HCT116 (cell line): ENCODE results near the gene ZNF20. TPM values are rescaled to one million over a fixed set of nuclear protein-coding genes. Genes with fewer than 3 reads are reported as not detected.
"Not testable (repeated sequence)": the region's sequence is repeated elsewhere in the genome, so short reads cannot be mapped to it uniquely, and the experiment has no call there.

Experiments used
- ATAC-seq: fragments of 200-7000 bp; cut with Tn5 transposase; 2 replicates; pipeline ENCODE4 v1.9.1; 2020; ENCODE audit warnings: mild to moderate bottlenecking, moderate library complexity
- BruUV-seq: library from RNA; stranded (reverse); fragments of 400-500 nt; replicated peaks from 2 replicates; lab custom pipeline; 2021; lab: Mats Ljungman, UMichigan
- CTCF ChIA-PET: fragments of 300-600 bp; sonication (Branson Sonifier 250); formaldehyde crosslinking; loops from one replicate; lab custom pipeline; 2021; ENCODE audit warnings: antibody characterized with exemption; lab: Charles Lee
- POLR2A ChIA-PET: fragments of 300-600, 350-600 bp; sonication (Branson Sonifier 250); formaldehyde crosslinking; loops from one replicate; lab custom pipeline; 2021; ENCODE audit warnings: antibody characterized with exemption; lab: Charles Lee
- RAD21 ChIA-PET, 2 experiments: fragments of 300-600 bp; sonication (Branson Sonifier 250); formaldehyde crosslinking; loops; one replicate each; lab custom pipeline; 2023; ENCODE audit warnings: low total read pairs in 2 of 2; ENCODE audit not compliant: uncharacterized antibody in 2 of 2, unreplicated experiment in 2 of 2, low non-redundant PET in 1 of 2; lab: Charles Lee
- DNase-seq: peaks from one replicate; pipeline ENCODE4 v3.0.0-alpha.2; 2010; ENCODE audit warnings: low read depth, low spot score
- H2AFZ ChIP-seq: fragments of 200-600 bp; shearing (Covaris generic), sonication (generic); 2 replicates; pipeline ENCODE4 v1.6.1; 2017; ENCODE audit warnings: low read depth, mixed run types, mixed read lengths, antibody characterized with exemption, low read length; ENCODE audit not compliant: poor library complexity, severe bottlenecking
- H3K27ac ChIP-seq: 2 replicates; pipeline ENCODE4 v1.5.1; 2012; ENCODE audit warnings: low read depth, low read length
- H3K27me3 ChIP-seq: fragments of 200-600 bp; sonication (generic); 2 replicates; pipeline ENCODE4 v1.6.1; 2016; ENCODE audit warnings: mixed run types, low read length, mixed read lengths; ENCODE audit not compliant: insufficient read depth
- H3K36me3 ChIP-seq, 2 experiments: fragments of 200-500 bp in 1 of 2; fragments of 200-600 bp in 1 of 2; sonication (Bioruptor generic) in 1 of 2; sonication (generic) in 1 of 2; 2 replicates each; pipeline versions ENCODE4 v1.5.1 to v1.6.1; 2014 to 2016; ENCODE audit warnings: low read length in 2 of 2, inconsistent platforms in 1 of 2, mixed read lengths in 1 of 2, mixed run types in 1 of 2; ENCODE audit not compliant: insufficient read depth in 2 of 2, control insufficient read depth in 1 of 2
- H3K4me1 ChIP-seq, 2 experiments: fragments of 200-600 bp in 1 of 2; sonication (generic) in 1 of 2; 2 replicates each; pipeline versions ENCODE4 v1.5.1 to v1.6.1; 2012 to 2017; ENCODE audit warnings: low read length in 2 of 2, inconsistent platforms in 1 of 2, mild to moderate bottlenecking in 1 of 2, mixed read lengths in 1 of 2, mixed run types in 1 of 2, moderate library complexity in 1 of 2; ENCODE audit not compliant: insufficient read depth in 2 of 2, control insufficient read depth in 1 of 2
- H3K4me2 ChIP-seq: fragments of 200-600 bp; sonication (generic); 2 replicates; pipeline ENCODE4 v1.6.1; 2017; ENCODE audit warnings: mixed run types, low read length, mixed read lengths
- H3K4me3 ChIP-seq, 2 experiments: fragments of 200-600 bp in 1 of 2; sonication (generic) in 1 of 2; replicated peaks in 1 of 2; 2 replicates each; pipeline ENCODE4 v1.5.1; 2011 to 2016; ENCODE audit warnings: low read length in 2 of 2, control low read depth in 1 of 2, low read depth in 1 of 2, mild to moderate bottlenecking in 1 of 2, mixed read lengths in 1 of 2, mixed run types in 1 of 2
- H3K79me2 ChIP-seq: fragments of 200-600 bp; sonication (generic); 2 replicates; pipeline ENCODE4 v1.6.1; 2017; ENCODE audit warnings: mild to moderate bottlenecking, mixed run types, low read length, moderate library complexity, mixed read lengths; ENCODE audit not compliant: insufficient read depth
- H3K9ac ChIP-seq: fragments of 200-600 bp; sonication (generic); 2 replicates; pipeline ENCODE4 v1.6.1; 2016; ENCODE audit warnings: low read length, mixed read lengths
- H3K9me2 ChIP-seq: fragments of 200-600 bp; sonication (generic), shearing (Covaris generic); 2 replicates; pipeline ENCODE4 v1.6.1; 2017; ENCODE audit warnings: mixed run types, mild to moderate bottlenecking, moderate library complexity; ENCODE audit not compliant: insufficient read depth
- H3K9me3 ChIP-seq, 2 experiments: fragments of 200-500 bp in 1 of 2; fragments of 200-600 bp in 1 of 2; sonication (Bioruptor generic) in 1 of 2; sonication (generic) in 1 of 2; 2 replicates each; pipeline ENCODE4 v1.6.1; 2014 to 2017; ENCODE audit warnings: low read length in 2 of 2, mixed read lengths in 2 of 2, inconsistent platforms in 1 of 2, low read depth in 1 of 2, mild to moderate bottlenecking in 1 of 2, mixed run types in 1 of 2, moderate library complexity in 1 of 2; ENCODE audit not compliant: control insufficient read depth in 1 of 2, insufficient read depth in 1 of 2
- H4K20me1 ChIP-seq: fragments of 200-600 bp; sonication (generic), shearing (Covaris generic); 2 replicates; pipeline ENCODE4 v1.6.1; 2017; ENCODE audit warnings: mixed run types, mild to moderate bottlenecking, moderate library complexity; ENCODE audit not compliant: insufficient read depth
- ATF3 ChIP-seq: IDR thresholded peaks from 2 replicates; pipeline ENCODE4 v1.6.1; 2012
- CBX3 ChIP-seq: IDR thresholded peaks from 2 replicates; pipeline ENCODE4 v1.6.1; 2012; ENCODE audit warnings: low read depth
- CTCF ChIP-seq, 3 experiments: fragments of 200-600 bp in 1 of 3; sonication (generic) in 1 of 3; IDR thresholded peaks in 2 of 3; conservative IDR thresholded peaks in 1 of 3; 2 replicates each; pipeline ENCODE4 v1.5.1; 2012 to 2017; ENCODE audit warnings: low read depth in 2 of 3, low read length in 2 of 3, antibody characterized with exemption in 1 of 3, borderline replicate concordance in 1 of 3, control low read depth in 1 of 3, mild to moderate bottlenecking in 1 of 3, mixed read lengths in 1 of 3, mixed run types in 1 of 3, moderate library complexity in 1 of 3; ENCODE audit not compliant: insufficient read depth in 1 of 3
- ELF1 ChIP-seq: IDR thresholded peaks from 2 replicates; pipeline ENCODE4 v1.6.1; 2012; ENCODE audit warnings: low read depth, borderline replicate concordance
- EZH2 ChIP-seq: fragments of 200-600 bp; sonication (generic); IDR thresholded peaks from 2 replicates; pipeline ENCODE4 v1.6.1; 2017; ENCODE audit warnings: antibody characterized with exemption, mixed run types
- POLR2A ChIP-seq: IDR thresholded peaks from 2 replicates; pipeline ENCODE4 v1.7.0; 2011; ENCODE audit warnings: borderline replicate concordance; ENCODE audit not compliant: insufficient read depth, insufficient read length; ENCODE audit errors: extremely low read depth
- RAD21 ChIP-seq: IDR thresholded peaks from 2 replicates; pipeline ENCODE4 v1.6.1; 2012; ENCODE audit warnings: low read depth, mild to moderate bottlenecking
- SIN3A ChIP-seq: IDR thresholded peaks from 2 replicates; pipeline ENCODE4 v1.6.1; 2012; ENCODE audit warnings: low read depth
- TCF7L2 ChIP-seq: IDR thresholded peaks from 2 replicates; pipeline ENCODE4 v1.7.0; 2011; ENCODE audit warnings: borderline replicate concordance, inconsistent platforms; ENCODE audit not compliant: insufficient read depth, insufficient read length; ENCODE audit errors: extremely low read depth
- ZFX ChIP-seq: fragments of 450-650 bp; IDR thresholded peaks from 2 replicates; pipeline ENCODE4 v1.6.1; 2017
- intact Hi-C: fragments of 100-400 bp; cut with micrococcal nuclease; formaldehyde crosslinking; loops from 2 replicates; pipeline ENCODE4 v1.10.0; 2022
- total RNA-seq: library from RNA; stranded (reverse); gene quantifications from one replicate; pipeline ENCODE4 v1.2.1, GENCODE V29; 2021; ENCODE audit not compliant: unreplicated experiment

The ZNF20 gene
- total RNA-seq, 1 experiment from 2014 or later, result 1.0 TPM

DNA sequence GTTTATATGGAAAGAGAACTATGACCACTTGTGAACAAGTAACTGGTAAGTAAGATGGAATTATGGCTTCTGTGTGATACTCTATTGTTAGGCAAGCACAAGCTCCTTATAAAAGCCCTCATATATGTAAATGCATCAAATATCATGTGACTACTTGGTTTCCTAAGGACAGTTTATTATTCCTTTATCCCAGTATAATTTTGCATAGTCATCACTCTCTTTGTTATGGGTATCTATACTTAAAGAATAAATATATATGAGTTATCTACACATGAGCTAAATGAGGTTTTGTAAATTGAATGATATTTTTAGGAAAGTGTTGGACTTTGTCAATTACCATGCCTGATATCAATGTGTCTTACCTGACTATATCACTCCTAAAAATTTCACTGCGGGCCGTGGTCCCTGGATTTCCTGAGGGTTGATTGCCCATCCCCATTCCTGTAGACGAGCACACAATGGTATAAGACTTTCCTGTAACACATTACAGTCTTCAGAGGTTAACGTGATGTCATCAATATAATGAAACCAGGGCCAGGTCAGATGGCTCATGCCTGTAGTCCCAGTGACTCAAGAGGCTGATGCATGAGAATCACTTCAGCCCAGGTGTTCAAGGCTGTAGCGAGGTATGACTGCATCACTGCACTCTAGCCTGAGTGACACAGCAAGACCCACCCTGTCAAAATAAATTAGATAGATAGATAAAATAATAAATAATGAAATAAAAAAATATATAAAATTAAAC, 54.9 kb downstream of the ZNF20 start:
- DNase-seq (no peak), ATAC-seq (no peak)
- POLR2A ChIA-PET, result no interaction called here
- peaks cover 0 to 17% of the 10 kb centered on the region in 2 experiments; a peak in 2 of 4 replicates for H3K9me3 ChIP-seq
- no peaks in the 10 kb centered on the region for H3K79me2 ChIP-seq
- no peak overlapping the region for H2AFZ ChIP-seq
- no peak overlapping the region for H3K9ac ChIP-seq
- H3K36me3 ChIP-seq, result no peaks in the 10 kb centered on the region
- no peak overlapping the region for H3K4me2 ChIP-seq
- no peak for TF ChIP-seq POLR2A
- no peak for TF ChIP-seq RAD21
- TF ChIP-seq EZH2, result no peak
- no peak for TF ChIP-seq ATF3
- no peak for TF ChIP-seq CBX3
- no peak for TF ChIP-seq SIN3A
- TF ChIP-seq CTCF (IDR thresholded peaks at IDR 0.05 in 2 of 3, conservative IDR thresholded peaks at IDR 0.05 in 1 of 3; ENCODE audit: borderline replicate concordance in 1 of 3, insufficient read depth in 1 of 3, low read depth in 2 of 3, low read length in 2 of 3), result no peak
- no peak for TF ChIP-seq TCF7L2
- TF ChIP-seq ELF1, result no peak
- no peak for TF ChIP-seq ZFX
- BruUV-seq, result no TSS peak
- H3K27me3 ChIP-seq, result no peaks in the 10 kb centered on the region
- H4K20me1 ChIP-seq, result no peaks in the 10 kb centered on the region
- no peak overlapping the region for H3K4me3 ChIP-seq
- intact Hi-C loops, result no loop called here
- H3K4me1 ChIP-seq, result no peaks in the 10 kb centered on the region
- no peaks in the 10 kb centered on the region for H3K9me2 ChIP-seq
- RAD21 ChIA-PET, result no interaction called here
- CTCF ChIA-PET, result no interaction called here
- H3K27ac ChIP-seq, result no peak overlapping the region

DNA sequence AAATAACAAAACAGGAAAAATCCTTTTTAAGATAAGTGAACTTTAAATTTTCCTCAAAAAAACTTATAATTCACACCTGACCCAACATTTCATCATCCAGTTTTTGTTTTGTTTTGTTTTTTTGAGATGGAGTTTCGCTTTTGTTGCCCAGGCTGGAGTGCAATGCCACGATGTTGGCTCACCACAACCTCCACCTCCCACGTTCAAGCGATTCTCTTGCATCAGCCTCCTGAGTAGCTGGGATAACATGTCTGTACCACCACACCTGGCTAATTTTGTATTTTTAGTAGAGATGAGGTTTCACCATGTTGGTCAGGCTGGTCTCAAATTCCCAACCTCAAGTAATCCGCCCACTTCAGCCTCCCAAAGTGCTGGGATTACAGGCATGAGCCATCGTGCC, 56.8 kb downstream of the ZNF20 start:
- H3K27ac ChIP-seq, H3K79me2 ChIP-seq, CTCF ChIA-PET, H3K4me2 ChIP-seq, H3K9ac ChIP-seq, intact Hi-C loops, H3K9me2 ChIP-seq, POLR2A ChIA-PET, BruUV-seq, H3K4me3 ChIP-seq, H2AFZ ChIP-seq, H3K27me3 ChIP-seq, RAD21 ChIA-PET, ATAC-seq, H3K4me1 ChIP-seq, H3K36me3 ChIP-seq, H4K20me1 ChIP-seq, DNase-seq: not testable (repeated sequence)
- peaks cover under 1 to 19% of the 10 kb centered on the region in 2 experiments; a peak in 2 of 4 replicates for H3K9me3 ChIP-seq
